ENCODE measurements around the gene SYT5. TPM values are rescaled to one million over a fixed set of nuclear protein-coding genes. Genes with fewer than 3 reads are reported as not detected.

The SYT5 gene
- total and polyA plus RNA-seq, 2 of the 8 experiments (the other 6 are each of a cell fraction or from before 2014, with no cell fraction given), result 0.35 to 0.67 TPM

- Histone ChIP-seq H2AK5ac (ENCODE audit: low read depth, low read length) (no peak overlapping the region), H3K56ac (replicated peaks; ENCODE audit: insufficient read length, low read depth, low read length) (no peak overlapping the region), H3K14ac (ENCODE audit: insufficient read length) (no peak overlapping the region), H3K27ac (ENCODE audit: low read depth, low read length) (no peak overlapping the region), H3K4me1 (replicated peaks in 1 of 4; ENCODE audit: control insufficient read depth in 3 of 4, insufficient read depth in 4 of 4, low read length in 3 of 4) (peaks cover 5 to 21% (median 14%) of the 10 kb centered on the region in 4 experiments), H3K27me3 (replicated peaks in 1 of 4; ENCODE audit: control insufficient read depth in 3 of 4, extremely low read depth in 1 of 4, insufficient read depth in 3 of 4, low read length in 3 of 4) (peaks cover 2 to 52% (median 28%) of the 10 kb centered on the region in 4 experiments; a peak in 6 of 7 replicates), H3K79me2 (ENCODE audit: control insufficient read depth in 1 of 2, insufficient read depth in 2 of 2, low read length in 2 of 2) (no peaks in the 10 kb centered on the region), H2BK20ac (ENCODE audit: low read length) (no peak overlapping the region), H3K36me3 (ENCODE audit: control insufficient read depth in 2 of 4, insufficient read depth in 4 of 4, low read length in 3 of 4) (no peaks in the 10 kb centered on the region), H3K23ac (ENCODE audit: insufficient read length) (no peak overlapping the region), H3K9ac (replicated peaks in 1 of 4; ENCODE audit: extremely low read depth in 1 of 4, low read depth in 3 of 4, low read length in 3 of 4) (no peak overlapping the region), H2AFZ (ENCODE audit: low read length) (0 out of 2 replicates have a peak overlapping the region, but pooled peaks have one; percentile 13), H3K9me3 (ENCODE audit: insufficient read depth in 2 of 2, low read depth in 1 of 2, low read length in 1 of 2) (no peaks in the 10 kb centered on the region), H2BK120ac (replicated peaks; ENCODE audit: low read depth, low read length) (no peak overlapping the region), H4K8ac (ENCODE audit: extremely low read depth, insufficient read depth, low read length) (peak overlapping the region; percentile 0; the same call in 1 of the 2 replicates), H2BK12ac (ENCODE audit: low read depth, low read length) (no peak overlapping the region), H3K23me2 (ENCODE audit: low read depth, low read length) (peaks cover 13% of the 10 kb centered on the region; the same call in 1 of the 2 replicates), H4K91ac (replicated peaks; ENCODE audit: insufficient read length, low read length) (peak overlapping the region; percentile 35), H4K20me1 (replicated peaks in 1 of 2; ENCODE audit: control insufficient read depth in 1 of 2, insufficient read depth in 2 of 2, low read length in 2 of 2) (no peaks in the 10 kb centered on the region), H3K79me1 (ENCODE audit: low read depth, low read length) (no peaks in the 10 kb centered on the region), H4K5ac (ENCODE audit: insufficient read length, low read depth, low read length) (no peak overlapping the region), H3K4me3 (ENCODE audit: extremely low read depth in 1 of 4, insufficient read depth in 2 of 4, low read depth in 3 of 4, low read length in 4 of 4) (peak overlapping the region; percentile 60 to 77 (median 73)), H3K4me2 (ENCODE audit: insufficient read depth in 1 of 2, low read depth in 2 of 2, low read length in 2 of 2) (peak overlapping the region; percentile 87 to 97), H3K18ac (ENCODE audit: extremely low read depth, low read length) (no peak overlapping the region), H3K4ac (replicated peaks; ENCODE audit: insufficient read length, low read depth, low read length) (no peak overlapping the region), H2BK15ac (ENCODE audit: low read length) (no peak overlapping the region), H2BK5ac (ENCODE audit: low read depth, low read length) (no peak overlapping the region)
- CTCF ChIA-PET (ENCODE audit: partially characterized antibody), result interaction anchor here (1.3 to 1.6 kb wide), 3 partner anchors 15 to 84 kb away, joined by 3 to 4 read pairs (median 4); partner anchors contain the start of gene TNNI3
- WGBS, 2 experiments (ENCODE audit: extremely low coverage in 1 of 2, insufficient coverage in 1 of 2, insufficient read length in 1 of 2, insufficient replicate concordance in 2 of 2, low coverage in 1 of 2, low lambda C conversion rate in 2 of 2, missing lambda C conversion rate in 1 of 2), result 23% methylated on average over 12 of the region's 12 CpGs; no CpG with 5 or more reads in 1 of the 2 experiments
- no peak for DNase-seq (ENCODE audit: low read depth in 1 of 2, low spot score in 2 of 2)
- no peak for FAIRE-seq
- TF ChIP-seq POLR2A (IDR thresholded peaks at IDR 0.05; ENCODE audit: control extremely low read depth in 1 of 2, low read depth in 2 of 2, low read length in 2 of 2) (no peak), SAP30 (IDR thresholded peaks at IDR 0.05; ENCODE audit: insufficient read depth, insufficient replicate concordance, low read length) (peak; percentile 47)
- POLR2A ChIA-PET (ENCODE audit: partially characterized antibody), result interaction anchor here (1.0 kb wide), 1 partner anchor 26 kb away, joined by 3 read pairs; no protein-coding TSS in a partner anchor
Measured at GRCh38 chr19:55172741-55173140, 7.3 kb downstream of the SYT5 start.

All from H1 (cell line).